ENCODE results near the gene FNDC8.
"Not testable (repeated sequence)": the region's sequence is repeated elsewhere in the genome, so short reads cannot be mapped to it uniquely, and the experiment has no call there.

The FNDC8 gene

DNA sequence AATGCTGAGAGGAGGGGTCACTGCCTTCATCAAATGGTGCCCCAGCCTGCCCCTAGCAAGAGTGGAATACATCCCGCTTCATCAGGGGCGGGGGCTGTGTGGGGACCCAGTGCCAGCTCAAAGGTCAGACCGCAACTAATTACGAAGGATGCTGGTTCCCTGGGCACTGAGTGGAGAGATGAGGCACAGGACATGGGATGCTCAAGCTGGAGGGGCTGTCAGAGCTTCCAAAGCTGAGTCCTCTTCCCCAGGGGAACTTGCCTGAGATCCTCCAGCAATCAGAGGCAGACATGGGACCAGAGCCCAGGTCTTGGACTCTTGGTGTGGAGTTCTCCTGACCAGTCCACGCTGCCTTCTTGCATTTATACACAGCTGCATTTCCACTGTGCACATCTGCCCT, 45.1 kb downstream of the FNDC8 start:
- in situ Hi-C loops (cut with HindIII; ENCODE audit: low sequenced_read_pairs) = no loop called here

DNA sequence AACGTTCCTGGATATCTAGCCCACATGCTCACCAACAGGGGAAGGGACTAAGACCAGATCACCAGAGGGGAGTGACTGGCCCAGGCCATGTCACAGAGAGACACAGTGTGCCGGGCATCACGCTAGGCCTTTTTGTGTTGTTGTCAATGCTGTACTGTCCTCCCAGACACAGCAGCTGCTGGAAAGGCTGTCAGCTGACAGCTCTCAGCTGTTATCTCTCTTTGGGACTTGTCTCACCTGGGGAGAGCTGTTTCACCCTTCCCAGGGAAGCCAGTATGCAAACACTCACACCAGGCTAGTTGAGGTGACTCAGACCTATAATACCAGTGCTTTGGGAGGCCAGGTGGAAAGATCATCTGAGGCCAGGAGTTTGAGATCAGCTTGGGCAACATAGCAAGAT, 45.6 kb downstream of the FNDC8 start:
- in situ Hi-C loops (cut with HindIII; ENCODE audit: low sequenced_read_pairs) = no loop called here

DNA sequence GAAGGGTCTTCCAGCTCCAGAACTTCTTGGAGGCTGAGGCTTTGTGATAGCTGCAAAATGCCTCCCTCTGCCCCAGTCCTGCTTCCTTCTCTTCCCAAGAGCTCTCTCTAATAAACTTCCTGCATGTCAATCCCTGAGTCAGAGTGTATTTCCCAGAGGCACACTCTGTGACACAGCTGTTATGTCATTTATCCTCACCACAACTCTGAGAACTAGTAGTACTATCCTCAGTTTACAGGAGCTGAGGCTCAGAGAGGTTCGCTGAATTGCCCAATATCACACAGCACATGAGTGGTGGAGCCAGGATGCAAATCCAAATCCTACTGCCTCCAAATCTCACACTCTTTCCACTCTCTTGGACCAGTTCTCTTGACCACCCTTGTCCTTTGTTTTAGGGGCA, 46.3 kb downstream of the FNDC8 start:
- in situ Hi-C loops (cut with HindIII; ENCODE audit: low sequenced_read_pairs) = no loop called here

- in situ Hi-C loops (cut with HindIII; ENCODE audit: low sequenced_read_pairs) = no loop called here
Measured at GRCh38 chr17:35169835-35170363, 48.5 kb downstream of the FNDC8 start.

GRCh38 chr17:35170968-35171771, 49.8 kb downstream of the FNDC8 start:
- in situ Hi-C loops (cut with HindIII; ENCODE audit: low sequenced_read_pairs) = no loop called here

DNA sequence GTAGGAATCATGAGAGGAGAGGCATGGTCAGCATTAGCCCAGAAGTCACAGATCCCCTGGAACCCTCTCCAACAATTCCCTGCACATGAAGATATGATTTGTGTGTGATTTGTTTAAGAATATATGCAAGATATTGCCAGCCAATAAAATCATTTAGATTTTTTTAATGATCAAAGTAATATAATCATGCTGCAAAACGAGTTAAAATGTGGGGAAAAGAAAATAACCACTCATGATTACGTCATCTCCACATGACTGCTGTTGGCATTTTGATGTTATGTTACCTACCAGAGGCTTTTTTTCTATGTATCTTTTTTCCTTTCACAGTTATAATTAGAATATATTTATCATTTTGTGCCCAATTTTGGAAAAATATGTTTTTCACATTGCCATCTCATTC, 50.4 kb downstream of the FNDC8 start:
- in situ Hi-C loops (cut with HindIII; ENCODE audit: low sequenced_read_pairs) = no loop called here

- in situ Hi-C loops (cut with HindIII; ENCODE audit: low sequenced_read_pairs) = not testable (repeated sequence)
Measured at GRCh38 chr17:35172321-35172720, 50.9 kb downstream of the FNDC8 start.

GRCh38 chr17:35174835-35175334, 53.5 kb downstream of the FNDC8 start:
- in situ Hi-C loops (cut with HindIII; ENCODE audit: low sequenced_read_pairs) = loop anchor here (25.0 kb wide), 1 partner anchor 337 kb away; no protein-coding TSS in a partner anchor

GRCh38 chr17:35175638-35176415, 54.4 kb downstream of the FNDC8 start:
- in situ Hi-C loops (cut with HindIII; ENCODE audit: low sequenced_read_pairs) = loop anchor here (25.0 kb wide), 1 partner anchor 336 kb away; no protein-coding TSS in a partner anchor

- in situ Hi-C loops (cut with HindIII; ENCODE audit: low sequenced_read_pairs) = loop anchor here (25.0 kb wide), 1 partner anchor 335 kb away; no protein-coding TSS in a partner anchor
Measured at GRCh38 chr17:35176897-35177296, 55.5 kb downstream of the FNDC8 start.

DNA sequence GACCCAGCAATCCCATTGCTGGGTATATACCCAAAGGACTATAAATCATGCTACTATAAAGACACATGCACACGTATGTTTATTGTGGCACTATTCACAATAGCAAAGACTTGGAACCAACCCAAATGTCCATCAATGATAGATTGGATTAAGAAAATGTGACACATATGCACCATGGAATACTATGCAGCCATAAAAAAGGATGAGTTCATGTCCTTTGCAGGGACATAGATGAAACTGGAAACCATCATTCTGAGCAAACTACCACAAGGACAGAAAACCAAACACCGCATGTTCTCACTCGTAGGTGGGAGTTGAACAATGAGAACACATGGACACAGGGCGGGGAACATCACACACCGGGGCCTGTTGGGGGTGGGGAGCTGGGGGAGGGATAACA, 58.0 kb downstream of the FNDC8 start:
- in situ Hi-C loops (cut with HindIII; ENCODE audit: low sequenced_read_pairs) = loop anchor here (25.0 kb wide), 1 partner anchor 333 kb away; no protein-coding TSS in a partner anchor

All from endothelial cell of hepatic sinusoid (primary cell).